ENCODE data around the gene DTHD1.

DTHD1 gene

DNA sequence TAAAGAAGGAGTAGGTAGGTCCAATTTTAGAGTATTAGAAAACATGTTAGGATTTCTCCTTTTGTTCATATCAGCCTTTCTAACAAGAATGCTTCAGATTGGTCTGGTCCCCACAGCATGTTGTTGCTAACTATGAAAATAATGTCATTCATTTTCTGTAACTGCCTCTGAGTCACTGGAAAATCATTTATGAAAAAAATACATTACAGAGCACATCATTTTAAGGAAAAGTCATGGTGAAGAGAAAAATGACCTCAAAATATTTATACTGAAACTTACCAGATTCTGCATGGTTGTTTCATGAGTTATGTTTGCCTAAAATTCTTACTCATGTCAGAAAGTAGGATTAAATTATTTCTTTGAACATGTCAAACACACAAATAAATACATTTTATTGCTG, 35.2 kb downstream of the DTHD1 start:
- no peak for DNase-seq

DNA sequence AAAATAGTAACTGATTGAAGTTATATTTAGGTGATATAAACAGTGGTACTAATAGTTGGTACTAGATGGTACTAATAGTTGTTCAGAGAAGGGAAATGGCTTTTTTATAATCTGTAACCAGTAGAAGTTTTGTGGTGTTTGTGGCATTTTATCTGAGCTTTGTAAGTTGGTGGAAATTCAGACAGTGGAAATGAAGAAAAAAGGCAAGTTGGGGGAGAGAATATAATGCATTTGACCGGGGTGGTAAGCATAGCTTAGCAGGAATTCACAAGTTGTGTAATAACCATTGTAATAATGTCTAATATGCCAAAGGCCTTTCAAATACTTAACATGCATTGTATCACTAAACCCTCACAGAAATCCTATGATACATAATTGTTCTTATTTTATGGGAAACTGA, 36.3 kb downstream of the DTHD1 start:
- no peak for DNase-seq

DNA sequence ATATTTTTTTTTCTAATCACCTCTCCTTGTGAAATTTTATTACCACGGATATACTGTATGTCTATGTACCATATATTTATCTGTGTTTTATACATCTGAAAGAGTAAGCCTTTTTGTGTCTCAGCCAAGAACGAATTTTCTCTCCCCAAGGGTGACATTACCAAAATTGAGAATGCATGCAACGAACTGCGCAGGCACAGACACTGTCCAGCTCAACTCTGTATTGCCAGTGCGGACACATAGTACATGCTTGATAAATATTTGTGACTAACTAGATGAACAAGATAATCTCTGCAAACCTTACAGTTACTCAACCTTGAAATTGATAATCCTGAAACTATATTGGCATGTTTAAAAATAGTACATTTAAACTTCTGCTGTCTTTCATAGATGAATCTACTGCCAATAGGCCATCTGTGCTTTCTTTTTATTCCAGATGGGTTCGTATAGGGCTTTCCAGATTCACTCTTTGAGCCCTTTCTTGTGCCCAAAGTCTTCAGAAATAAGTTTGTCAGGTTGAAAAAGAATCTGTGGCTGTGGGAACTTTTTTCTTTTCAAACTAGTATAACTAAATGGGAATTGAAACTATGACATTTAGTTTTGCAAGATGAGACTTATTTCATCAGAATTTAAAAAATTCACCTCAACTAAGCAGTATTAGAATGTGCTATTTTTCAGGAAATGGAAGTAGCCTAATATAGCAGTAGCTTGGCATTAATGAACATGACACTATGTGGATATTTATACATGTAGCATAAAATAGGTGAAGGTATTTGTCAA, 38.9 kb downstream of the DTHD1 start:
- no peak for DNase-seq

DNA sequence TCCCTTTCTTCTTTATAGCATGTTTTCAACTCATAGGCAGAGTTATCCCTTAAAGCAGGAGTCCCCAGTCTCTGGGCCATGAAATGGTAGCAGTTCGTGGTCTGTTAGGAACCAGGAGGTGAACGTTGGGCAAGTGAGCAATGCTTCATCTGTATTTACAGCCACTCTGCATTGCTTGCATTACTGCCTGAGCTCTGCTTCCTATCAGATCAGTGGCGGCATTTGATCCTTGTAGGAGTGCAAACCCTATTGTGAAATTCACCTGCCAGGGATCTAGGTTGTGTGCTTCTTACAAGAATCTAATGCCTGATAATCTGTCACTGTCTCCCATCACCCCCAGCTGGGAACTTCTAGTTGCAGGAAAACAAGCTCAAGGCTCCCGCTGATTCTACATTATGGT, 39.8 kb downstream of the DTHD1 start:
- DNase-seq: no peak

DNA sequence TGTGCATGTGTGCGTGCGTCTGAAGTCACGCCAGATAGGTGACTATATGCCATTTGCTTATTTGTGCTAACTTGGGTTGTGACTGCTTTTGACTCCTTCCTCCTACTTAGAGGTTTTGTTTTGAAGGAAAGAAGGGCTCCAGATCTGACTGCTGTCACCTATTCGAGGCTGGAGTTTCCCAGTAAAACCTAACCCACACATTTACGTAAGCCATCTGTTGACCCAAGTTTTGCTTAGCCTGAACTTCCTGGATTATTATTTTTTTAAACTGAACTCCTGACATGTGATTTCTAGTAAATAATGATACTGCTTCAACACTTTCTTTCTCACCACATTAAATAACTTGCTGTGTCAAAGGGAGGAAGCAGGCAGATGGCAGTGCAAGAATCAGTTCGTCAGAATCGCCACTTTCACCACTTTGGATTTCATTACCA, 41.5 kb downstream of the DTHD1 start:
- DNase-seq: no peak

DNA sequence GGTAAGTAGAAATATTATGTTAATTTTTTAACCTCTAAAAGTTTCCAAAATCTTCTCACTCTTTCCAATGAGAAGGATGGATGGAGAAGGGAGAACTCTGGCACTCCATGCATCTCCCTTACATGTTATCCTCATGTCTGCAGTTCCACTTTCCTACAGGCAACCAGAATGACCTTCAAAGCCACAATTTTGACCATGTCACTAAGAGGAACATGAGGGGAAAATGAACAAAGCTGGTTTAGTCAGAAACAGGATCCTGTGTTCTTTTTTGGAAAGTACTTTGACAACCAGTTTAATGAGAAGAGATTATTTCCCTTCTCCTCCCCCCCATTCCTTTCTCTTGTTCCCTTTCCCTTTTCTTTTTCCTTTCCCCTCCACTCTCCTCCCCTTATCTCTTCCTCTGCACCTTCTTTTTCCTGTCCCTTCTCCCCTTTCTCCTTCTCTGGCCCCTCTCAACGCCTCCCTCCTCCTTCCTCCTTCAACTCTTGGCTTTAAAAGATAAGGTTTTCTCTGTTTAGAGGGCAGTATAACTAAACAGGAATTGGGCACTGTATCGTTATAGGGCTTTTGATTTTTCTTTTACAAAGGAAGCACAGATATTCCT, 42.5 kb downstream of the DTHD1 start:
- DNase-seq: no peak

DNA sequence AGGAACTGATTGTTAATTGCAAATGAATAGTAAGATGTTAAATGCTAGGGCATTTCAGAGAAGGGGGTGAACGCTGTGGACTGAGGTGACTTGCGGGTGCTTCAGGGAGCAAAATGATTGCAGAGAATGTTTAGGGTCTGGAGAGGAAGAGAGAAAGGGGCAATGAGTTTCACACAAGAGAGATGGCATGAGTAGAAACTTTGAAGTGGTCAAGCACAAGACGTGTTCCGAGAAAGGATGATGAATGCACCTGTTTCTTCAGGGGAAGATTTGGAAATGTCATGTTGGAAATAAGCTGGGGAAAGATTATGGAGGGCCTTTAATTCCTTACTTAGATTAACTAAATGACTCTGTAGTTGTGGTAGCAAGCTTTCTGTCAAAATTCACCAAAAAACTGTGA, 43.4 kb downstream of the DTHD1 start:
- DNase-seq: no peak

DNA sequence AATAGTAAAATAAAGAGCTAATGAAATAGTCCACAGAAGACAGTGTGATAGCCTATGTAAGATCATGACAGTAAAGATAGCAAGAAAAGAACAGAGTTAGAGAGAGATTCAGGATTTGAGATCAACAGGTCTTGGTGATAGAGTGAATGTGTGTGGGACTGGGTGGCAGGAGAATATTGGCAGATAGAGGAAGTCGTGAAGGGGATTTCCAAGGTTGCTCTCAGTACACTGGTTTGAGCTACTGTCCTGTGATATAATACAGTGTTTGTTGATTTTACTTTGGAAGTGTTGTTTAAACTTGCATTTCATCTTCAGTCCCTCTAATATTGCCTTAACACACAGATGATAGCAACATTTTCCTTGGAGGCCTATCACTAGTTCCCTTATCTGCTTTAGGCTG, 44.1 kb downstream of the DTHD1 start:
- no peak for DNase-seq

DNA sequence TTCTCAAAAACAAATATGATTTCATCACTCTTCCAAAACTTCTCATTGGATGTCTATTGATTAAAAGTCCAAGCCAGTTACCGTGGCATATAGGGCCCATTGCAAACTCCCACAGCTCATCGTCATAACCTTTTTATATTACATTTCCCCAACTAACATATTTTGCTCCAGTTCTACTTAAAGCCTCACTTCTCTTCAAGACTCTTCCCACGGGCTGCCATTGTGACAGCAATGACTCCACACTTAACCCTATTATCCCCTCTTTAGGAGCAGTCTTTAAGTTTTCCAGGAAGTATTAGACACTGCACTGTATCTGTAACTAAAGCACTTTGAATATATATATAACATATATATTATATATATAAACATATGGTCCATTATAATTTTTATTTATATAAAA, 44.5 kb downstream of the DTHD1 start:
- no peak for DNase-seq

DNA sequence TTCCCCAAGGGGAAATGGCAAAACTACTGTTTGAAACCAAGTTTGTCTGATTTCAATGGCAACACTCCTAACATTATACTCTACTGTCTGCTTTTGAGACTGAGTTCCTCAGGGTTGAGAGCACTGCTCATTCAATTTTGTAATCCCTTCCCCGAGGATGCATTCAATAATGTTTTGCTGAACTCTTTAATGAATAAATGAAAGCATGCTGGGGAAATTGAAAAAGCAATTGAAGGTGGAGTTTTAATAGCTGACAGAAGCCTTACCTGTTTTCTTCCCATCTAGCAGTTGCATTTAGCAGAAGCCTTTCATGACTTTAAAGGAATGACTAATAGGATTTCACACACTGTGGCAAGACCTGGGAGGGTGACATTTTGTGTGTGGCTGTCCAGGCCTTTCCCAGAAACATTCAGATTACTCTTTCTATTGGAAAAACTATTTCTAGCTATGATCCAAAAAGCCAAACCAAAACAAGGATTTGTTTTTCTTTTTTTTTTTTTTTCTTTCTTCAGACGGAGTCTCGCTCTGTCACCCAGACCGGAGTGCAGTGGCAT, 45.1 kb downstream of the DTHD1 start:
- DNase-seq: no peak

DNA sequence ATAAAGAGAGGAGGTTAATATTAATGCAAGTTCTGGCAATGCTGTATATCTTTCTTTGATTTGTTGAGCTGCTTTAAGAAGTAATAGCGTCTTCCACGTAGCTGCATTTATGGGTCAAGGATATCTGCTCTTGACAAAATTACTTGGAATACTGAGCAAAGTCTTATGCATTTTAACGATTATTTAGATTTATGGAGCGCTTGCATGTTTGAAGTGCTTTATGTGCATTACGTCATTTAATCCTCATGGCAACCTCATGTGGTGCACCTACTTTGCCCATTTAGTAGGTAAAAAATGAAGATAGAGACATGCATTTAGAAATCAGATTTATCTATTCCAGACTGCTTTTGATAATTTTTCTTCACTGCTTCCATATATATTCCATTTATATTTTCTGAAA, 46.0 kb downstream of the DTHD1 start:
- no peak for DNase-seq

DNA sequence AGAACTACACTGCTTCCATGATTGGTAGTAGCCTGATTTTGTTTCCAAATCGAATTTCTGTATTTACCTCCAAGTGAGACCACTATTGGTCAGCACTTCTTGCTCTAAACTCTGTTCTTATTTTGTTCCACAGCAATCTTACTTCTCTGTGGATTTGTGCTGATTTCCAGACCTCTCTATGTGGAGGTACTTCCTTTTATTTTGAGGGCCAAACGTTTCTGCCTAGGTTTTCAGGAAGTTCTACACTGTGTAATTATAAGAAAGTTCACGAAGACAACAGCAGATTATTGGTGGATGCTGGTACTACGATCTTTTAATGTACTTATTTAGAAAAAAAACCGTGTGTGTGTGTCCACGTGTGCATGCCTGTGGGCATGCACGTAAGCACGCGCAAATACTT, 46.7 kb downstream of the DTHD1 start:
- DNase-seq: no peak

DNA sequence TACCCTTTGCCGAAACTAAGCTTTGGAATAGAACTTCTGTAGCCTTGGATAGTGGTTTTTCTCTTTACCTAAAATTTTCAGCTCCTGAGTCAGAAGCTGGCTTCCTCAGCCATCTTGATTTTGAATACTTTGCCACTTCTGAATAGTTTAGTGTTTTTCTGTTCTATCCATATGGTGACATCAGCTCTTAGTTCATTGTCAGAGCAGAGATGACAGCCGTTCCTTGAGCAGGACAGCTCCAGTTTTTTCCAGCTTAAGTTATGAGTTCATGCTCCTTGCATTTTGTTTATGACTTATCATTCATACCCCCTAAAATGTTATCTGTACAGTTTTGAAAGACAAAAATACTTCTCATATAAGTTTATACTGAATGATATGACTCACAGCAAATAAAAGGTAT, 47.8 kb downstream of the DTHD1 start:
- no peak for DNase-seq

DNA sequence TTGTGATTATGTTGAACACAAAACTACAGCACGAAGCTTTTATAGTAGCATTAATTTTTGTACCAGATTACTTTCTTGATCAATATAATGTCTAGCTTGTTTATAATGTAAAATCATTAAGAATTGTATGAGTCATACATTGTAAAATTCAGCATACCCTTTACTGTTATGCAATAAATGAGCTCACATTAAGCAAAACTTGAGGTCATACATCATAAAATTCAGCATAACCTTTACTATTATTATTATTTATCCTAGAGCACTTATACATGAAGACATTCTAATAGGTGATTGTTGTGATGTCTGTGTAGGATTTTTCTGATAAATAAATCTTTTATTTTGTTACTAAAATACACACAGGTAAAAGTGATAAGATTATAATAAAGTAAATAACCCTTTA, 49.4 kb downstream of the DTHD1 start:
- no peak for DNase-seq

DNA sequence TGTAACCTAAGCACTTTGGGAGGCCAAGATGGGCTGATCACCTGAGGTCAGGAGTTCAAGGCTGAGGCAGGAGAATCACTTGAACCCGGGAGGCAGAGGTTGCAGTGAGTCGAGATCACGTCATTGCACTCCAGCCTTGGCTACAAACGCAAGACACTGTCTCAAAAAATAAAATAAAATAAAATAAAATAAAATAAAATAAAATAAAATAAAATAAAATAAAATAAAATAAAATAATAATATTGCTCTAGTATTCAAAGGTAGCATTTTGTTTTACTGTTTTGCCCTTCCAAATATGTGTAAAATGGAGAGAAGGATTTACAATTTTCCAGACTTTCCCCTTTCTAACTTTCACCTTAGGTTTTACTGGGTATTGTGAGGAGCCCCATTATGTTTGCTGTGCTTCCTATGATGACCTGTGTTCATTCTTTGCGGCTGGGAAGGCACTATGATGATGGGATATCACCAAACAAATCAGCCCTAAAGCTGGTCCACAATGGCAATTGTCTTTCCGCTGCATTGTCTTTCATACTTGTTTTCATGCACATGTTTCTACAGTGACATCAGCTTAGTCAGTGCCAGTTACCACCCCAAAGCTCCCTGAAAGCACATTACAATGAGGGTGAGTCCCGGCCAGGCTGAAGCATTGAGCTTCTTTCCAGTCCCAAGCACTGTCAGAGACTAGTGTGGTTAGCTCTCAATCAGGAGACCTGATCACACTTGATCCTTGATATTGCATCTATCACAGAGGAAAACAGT, 50.8 kb downstream of the DTHD1 start:
- no peak for DNase-seq

DNA sequence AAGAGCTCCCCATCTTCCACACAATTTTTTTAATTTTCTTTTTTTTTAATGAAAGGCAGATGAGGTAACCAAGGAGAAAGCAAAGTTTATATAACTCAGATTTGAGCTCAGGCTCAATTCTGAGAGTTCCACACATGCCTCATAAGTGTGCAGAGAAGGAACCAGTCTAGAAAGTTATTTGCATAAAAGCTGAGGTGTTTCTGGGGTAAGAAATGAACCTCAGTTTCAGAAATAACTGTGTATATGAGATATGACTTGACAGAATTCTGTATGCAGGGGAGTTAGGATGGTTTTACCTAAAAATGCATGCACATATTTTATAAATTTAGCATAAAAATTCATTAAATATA, 51.3 kb downstream of the DTHD1 start:
- no peak for DNase-seq

DNA sequence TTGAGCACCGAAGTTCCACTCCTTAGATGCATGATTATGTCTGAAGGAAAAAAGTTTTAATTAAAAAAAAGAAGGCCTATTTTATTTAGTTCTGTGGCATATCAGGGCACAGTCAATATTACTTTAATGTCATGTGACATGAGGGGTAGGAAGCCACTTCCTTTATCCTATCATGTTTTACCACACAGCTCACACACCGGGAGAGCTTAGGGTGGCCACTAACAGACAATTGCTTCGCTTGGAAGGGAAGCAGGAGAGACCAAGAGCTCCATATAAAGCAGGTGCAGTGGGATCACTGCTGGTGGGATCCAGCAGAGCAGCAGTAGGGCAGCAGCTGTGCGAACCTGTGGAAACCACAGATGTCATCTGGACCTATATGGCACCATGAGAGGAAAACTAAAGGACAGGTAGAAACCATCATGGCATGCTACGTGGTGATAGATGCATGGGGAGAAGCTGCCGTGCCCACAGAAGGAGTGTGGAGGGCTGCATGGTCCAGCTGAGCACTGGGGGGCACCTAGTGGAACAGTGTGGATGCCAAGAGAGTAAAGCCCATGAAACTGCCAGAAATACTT, 52.0 kb downstream of the DTHD1 start:
- DNase-seq: no peak

DNA sequence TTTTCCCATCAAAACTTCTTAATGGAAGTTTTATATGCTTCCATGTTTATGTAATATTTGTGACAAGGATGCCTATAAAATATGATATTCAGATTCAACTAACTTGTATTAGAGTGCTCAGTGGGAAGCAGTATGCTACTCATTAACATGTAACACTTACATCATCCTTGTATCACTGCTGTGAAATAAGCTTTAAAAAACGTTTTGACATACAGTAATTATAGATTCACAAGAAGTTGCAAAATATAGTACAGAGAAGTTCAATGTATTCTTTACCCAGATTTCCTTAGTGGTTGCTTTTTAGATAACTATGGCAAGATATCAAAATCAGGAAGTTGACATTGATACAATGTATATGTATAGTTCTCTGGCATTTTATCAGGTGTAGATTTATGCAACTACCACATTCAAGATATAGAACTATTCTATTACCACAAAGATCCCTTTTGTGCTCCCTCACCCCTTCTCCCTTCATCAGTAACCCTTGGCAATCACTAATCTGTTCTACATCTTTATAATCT, 56.3 kb downstream of the DTHD1 start:
- no peak for DNase-seq

DNA sequence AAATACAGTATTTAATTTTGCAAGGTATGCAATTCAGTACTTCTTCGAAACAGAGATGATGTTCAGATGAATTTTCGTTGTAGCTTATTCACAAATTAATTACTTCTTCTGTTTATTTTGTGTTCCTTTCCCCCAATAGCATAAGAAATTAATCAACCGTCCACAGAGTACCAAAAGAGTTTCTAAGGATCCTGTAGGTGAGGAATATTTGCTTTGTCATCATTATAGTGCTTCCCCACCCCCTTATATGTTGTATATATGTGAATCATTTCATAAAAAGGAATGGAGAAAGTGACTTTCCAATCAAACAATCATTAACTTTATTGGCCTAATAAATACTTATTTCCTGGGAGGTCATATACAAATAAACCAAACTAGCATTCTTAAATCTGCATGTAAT, 57.6 kb downstream of the DTHD1 start:
- DNase-seq: no peak

DNA sequence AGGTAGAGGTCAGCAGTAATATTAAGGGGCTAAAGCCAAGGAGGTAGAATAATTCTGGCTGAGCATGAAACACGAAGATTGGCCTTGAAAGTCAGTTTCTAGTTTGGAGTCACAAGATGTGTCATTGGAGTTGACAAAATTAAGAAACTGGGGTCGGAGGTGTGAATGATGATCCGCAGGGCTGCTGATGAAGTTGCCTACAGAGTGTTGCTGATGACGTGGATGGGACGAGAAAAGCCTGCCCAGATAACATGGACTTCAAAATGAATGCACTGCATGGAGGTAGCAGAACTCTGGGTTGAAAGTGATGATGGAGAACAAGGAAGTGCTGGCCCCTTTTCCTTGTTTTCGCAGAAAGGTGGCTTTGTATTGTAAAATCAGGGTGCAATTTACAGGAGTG, 60.5 kb downstream of the DTHD1 start:
- no peak for DNase-seq

DNA sequence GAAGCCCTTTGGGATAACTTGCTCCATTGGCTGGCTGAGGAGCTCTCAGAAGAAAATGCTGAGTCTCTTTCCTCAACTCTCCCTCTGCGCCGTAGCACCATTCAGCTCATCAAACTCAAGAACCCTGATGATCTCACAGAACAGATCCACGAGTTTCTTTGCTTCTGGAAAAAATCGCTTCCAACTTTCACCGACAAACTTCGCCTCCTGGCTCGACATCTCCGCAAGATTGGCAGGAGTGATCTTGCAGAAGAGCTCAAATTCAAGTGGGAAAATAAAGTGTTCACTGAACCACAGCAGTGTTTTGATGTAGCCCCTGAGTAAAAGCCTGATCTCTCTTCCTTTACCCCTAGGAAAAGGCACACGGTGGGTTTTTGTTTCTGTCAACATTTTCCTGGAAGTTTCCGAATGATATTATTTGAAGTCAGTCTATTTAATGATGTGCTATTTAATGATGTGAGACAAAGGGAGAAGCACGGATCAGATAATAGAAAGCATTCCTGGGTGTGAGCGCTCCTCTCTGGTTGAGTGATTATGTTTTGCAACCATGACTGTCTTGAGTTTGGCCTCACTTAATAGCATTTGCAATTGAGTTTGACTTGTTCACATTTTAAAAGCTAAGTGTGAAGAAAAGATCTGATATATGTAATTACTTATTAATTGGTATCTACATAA, 62.2 kb downstream of the DTHD1 start:
- no peak for DNase-seq

DNA sequence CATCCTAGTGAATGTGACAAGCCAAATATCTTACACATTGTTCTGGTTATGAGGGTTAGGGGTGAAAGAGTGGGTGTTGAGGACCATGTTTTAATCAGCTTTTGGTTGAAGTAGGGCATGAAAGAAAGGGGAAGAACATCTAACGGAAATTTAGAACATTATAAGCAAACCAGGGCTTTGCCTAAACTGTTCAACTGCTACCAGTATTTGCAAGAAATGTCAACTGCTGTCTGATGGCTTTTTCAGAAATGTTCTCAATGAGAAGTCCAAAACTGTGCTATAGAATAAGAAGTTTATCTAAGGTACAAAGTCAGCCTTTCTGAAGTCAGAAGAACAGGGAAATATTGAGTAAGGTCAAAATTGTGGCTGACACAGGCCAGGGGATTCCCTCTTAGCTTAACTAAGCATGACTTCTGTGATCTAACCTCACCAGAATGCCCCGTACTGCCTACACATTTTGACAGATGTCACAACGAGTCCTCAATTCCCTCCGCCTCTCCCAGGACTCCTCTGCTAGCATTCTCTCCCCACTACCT, 67.1 kb downstream of the DTHD1 start:
- DNase-seq: no peak
